Right kidney (tissue), 1 donor: ENCODE data around the gene UBASH3A.

Experiments used
- DNase-seq: peaks from one replicate; pipeline ENCODE4 v3.0.0-alpha.2; 2016

Gene UBASH3A

GRCh38 chr21:42411197-42411869, 7.6 kb downstream of the UBASH3A start:
- no peak for DNase-seq

- DNase-seq, result no peak
Measured at GRCh38 chr21:42411891-42412635, 8.4 kb downstream of the UBASH3A start.

- DNase-seq, result no peak
Measured at GRCh38 chr21:42412636-42412933, 8.9 kb downstream of the UBASH3A start.

- no peak for DNase-seq
Measured at GRCh38 chr21:42413093-42413492, 9.4 kb downstream of the UBASH3A start.

GRCh38 chr21:42413500-42413899, 9.8 kb downstream of the UBASH3A start:
- DNase-seq, result no peak

GRCh38 chr21:42414066-42414465, 10.4 kb downstream of the UBASH3A start:
- DNase-seq, result no peak

- DNase-seq, result no peak
Measured at GRCh38 chr21:42414553-42414927, 10.8 kb downstream of the UBASH3A start.

GRCh38 chr21:42414928-42415769, 11.4 kb downstream of the UBASH3A start:
- DNase-seq, result no peak

GRCh38 chr21:42417533-42417932, 13.8 kb downstream of the UBASH3A start:
- no peak for DNase-seq

GRCh38 chr21:42418886-42419285, 15.2 kb downstream of the UBASH3A start:
- DNase-seq, result no peak

- no peak for DNase-seq
Measured at GRCh38 chr21:42419845-42420244, 16.1 kb downstream of the UBASH3A start.

GRCh38 chr21:42421018-42421793, 17.5 kb downstream of the UBASH3A start:
- DNase-seq, result no peak

- DNase-seq, result no peak
Measured at GRCh38 chr21:42423197-42423675, 19.5 kb downstream of the UBASH3A start.

GRCh38 chr21:42423685-42424084, 20.0 kb downstream of the UBASH3A start:
- no peak for DNase-seq

- no peak for DNase-seq
Measured at GRCh38 chr21:42424914-42425541, 21.3 kb downstream of the UBASH3A start.

- no peak for DNase-seq
Measured at GRCh38 chr21:42425591-42425990, 21.9 kb downstream of the UBASH3A start.

GRCh38 chr21:42426424-42426823, 22.7 kb downstream of the UBASH3A start:
- DNase-seq, result no peak

- no peak for DNase-seq
Measured at GRCh38 chr21:42426876-42427480, 23.3 kb downstream of the UBASH3A start.

- no peak for DNase-seq
Measured at GRCh38 chr21:42427809-42428419, 24.2 kb downstream of the UBASH3A start.

GRCh38 chr21:42429021-42429420, 25.3 kb downstream of the UBASH3A start:
- DNase-seq, result no peak

- no peak for DNase-seq
Measured at GRCh38 chr21:42429856-42430255, 26.2 kb downstream of the UBASH3A start.
